Activated T-helper 1 cell treated with anti-CD3 and anti-CD28 coated beads, Interleukin-12 subunit alpha, Interleukin-12 subunit beta, Interleukin-2, Interleukin-4 antibody, amounts not matched to agents 30 ng/mL and 10 ng/mL and 1 ng/mL, durations not matched to agents 14 hours and 24 hours and 36 hours (primary cell): Measurements from ENCODE around the gene FCAMR. TPM values are rescaled to one million over a fixed set of nuclear protein-coding genes. Genes with fewer than 3 reads are reported as not detected.
A peak's percentile ranks its signal among the peaks of the same experiment; 100 is the strongest.
"Not testable (repeated sequence)": the region's sequence is repeated elsewhere in the genome, so short reads cannot be mapped to it uniquely, and the experiment has no call there.

Experiments used
- DNase-seq: peaks from one replicate; pipeline ENCODE4 v3.0.0; 2021; ENCODE audit warnings: low spot score
- H3K27ac Mint-ChIP-seq: one replicate; pipeline ENCODE4 v1.8.0; 2021; ENCODE audit warnings: mild to moderate bottlenecking, mixed read lengths
- H3K27me3 Mint-ChIP-seq: one replicate; pipeline ENCODE4 v1.8.0; 2022; ENCODE audit warnings: mild to moderate bottlenecking, moderate library complexity, mixed read lengths; ENCODE audit not compliant: insufficient read depth
- H3K36me3 Mint-ChIP-seq: one replicate; pipeline ENCODE4 v1.8.0; 2021; ENCODE audit warnings: low read depth, mixed read lengths
- H3K4me1 Mint-ChIP-seq: one replicate; pipeline ENCODE4 v1.8.0; 2021; ENCODE audit warnings: low read depth, mixed read lengths
- H3K4me3 Mint-ChIP-seq: one replicate; pipeline ENCODE4 v1.8.0; 2021; ENCODE audit warnings: mild to moderate bottlenecking, moderate library complexity, mixed read lengths
- H3K9me3 Mint-ChIP-seq: one replicate; pipeline ENCODE4 v1.8.0; 2021; ENCODE audit warnings: mixed read lengths
- intact Hi-C: fragments of 100-400 bp; cut with micrococcal nuclease; formaldehyde crosslinking; loops from one replicate; pipeline ENCODE4 v1.15.1; 2024
- total RNA-seq: library from RNA; stranded (reverse); gene quantifications from 2 replicates; pipeline ENCODE4 v1.2.3, GENCODE V29; 2022

Gene FCAMR
- total RNA-seq, 1 donor from 2014 or later, result not detected

DNA sequence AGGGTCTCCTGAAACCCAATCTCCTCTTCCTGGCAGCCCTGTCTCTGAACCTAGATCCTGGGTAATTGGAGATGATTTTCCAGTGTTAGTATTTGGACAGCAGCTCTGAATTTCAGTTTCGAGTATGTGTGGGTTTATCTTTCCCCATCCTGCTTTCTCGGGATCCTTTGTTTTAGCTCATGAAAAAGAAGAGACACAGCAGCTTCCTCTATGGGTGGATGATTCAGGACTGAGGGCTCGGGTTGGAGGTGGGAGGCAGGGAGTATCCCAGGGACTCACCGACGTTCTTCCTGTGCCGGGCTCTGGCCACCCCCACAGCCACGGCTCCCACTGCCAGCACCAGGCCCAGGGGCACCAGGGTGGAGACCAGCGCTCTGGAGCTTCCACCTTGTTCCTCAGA, 38.1 kb downstream of the FCAMR start:
- Mint-ChIP-seq H3K4me3 (no peak overlapping the region), H3K36me3 (no peaks in the 10 kb centered on the region), H3K27ac (no peak overlapping the region), H3K9me3 (no peaks in the 10 kb centered on the region), H3K4me1 (peaks cover 29% of the 10 kb centered on the region), H3K27me3 (no peaks in the 10 kb centered on the region)
- intact Hi-C loops, result no loop called here
- DNase-seq, result no peak

DNA sequence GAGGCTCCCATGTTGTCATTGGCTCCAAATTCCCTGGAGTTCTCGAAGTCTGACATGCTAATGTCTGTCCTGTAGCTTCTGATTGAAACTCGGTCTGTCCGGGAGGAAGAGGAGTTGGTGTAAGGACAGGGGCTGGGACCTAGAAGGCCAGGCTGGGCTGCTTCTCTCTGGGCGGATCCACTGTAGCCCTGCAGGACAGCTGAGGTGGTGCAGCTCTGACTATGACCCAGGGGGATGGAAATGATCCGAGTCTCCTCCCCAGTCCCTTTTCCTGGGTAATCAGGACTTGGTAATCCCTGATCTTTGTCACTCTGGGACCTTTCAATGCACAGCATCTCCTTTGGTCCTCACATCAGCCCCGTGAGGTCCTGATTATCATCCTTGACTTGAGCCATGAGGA, 38.6 kb downstream of the FCAMR start:
- no peak overlapping the region for H3K4me3 Mint-ChIP-seq
- H3K4me1 Mint-ChIP-seq, result peaks cover 29% of the 10 kb centered on the region
- H3K36me3 Mint-ChIP-seq, result no peaks in the 10 kb centered on the region
- H3K9me3 Mint-ChIP-seq, result no peaks in the 10 kb centered on the region
- H3K27ac Mint-ChIP-seq, result no peak overlapping the region
- DNase-seq, result no peak
- no peaks in the 10 kb centered on the region for H3K27me3 Mint-ChIP-seq
- intact Hi-C loops, result no loop called here

DNA sequence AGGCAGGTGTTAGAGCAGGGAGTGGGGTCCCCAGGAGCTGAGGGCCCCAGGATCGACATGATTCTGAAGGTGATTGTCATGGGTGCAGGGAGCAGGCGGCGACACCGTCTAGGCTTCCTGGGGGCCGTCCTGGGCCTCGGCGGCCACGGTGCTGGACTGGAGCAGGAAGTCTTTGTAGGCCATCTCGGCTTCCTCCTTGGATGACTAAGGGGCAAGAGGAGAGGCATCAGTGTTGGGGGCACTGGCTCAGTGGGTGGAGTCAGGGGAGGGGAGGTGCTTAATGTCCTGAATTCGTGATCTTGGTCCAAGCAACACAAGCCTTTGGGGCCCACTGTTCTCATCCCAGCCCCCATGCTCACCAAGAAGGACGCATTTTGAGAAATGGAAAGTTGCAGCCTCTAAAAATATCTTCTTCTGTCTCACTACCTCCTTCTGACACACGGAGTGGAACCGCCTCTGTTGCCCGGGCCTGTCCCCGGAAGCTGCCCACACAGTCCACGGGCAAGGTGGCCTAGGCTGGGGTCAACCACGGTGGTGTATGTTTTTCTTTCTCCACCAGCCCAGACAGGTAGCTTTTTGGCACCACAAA, 40.0 kb downstream of the FCAMR start:
- no peaks in the 10 kb centered on the region for H3K36me3 Mint-ChIP-seq
- peak overlapping the region; percentile 65 for H3K27ac Mint-ChIP-seq
- no peaks in the 10 kb centered on the region for H3K9me3 Mint-ChIP-seq
- peaks cover 29% of the 10 kb centered on the region for H3K4me1 Mint-ChIP-seq
- DNase-seq, result no peak
- peak overlapping the region; percentile 10 for H3K4me3 Mint-ChIP-seq
- H3K27me3 Mint-ChIP-seq, result no peaks in the 10 kb centered on the region
- intact Hi-C loops, result no loop called here

DNA sequence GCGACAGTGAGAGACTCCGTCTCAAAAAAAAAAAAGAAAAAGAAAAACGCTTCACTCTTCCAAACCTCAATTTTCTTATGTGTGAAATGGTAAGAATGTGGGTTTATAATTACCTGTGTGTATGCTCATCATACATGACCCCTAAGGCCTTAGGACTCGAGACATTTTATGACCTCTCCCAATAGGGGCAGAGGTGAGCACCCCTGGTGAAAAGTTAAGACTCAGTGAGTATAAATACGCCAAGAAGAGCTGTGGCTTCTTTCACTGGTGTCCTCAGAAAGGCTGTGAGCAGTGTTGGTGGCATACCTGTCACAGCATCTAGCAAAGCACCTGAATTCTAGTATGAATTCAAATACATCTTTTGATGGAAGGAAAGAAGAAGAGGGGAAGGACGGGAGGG, 40.7 kb downstream of the FCAMR start:
- Mint-ChIP-seq H3K4me1 (peaks cover 29% of the 10 kb centered on the region), H3K27me3 (no peaks in the 10 kb centered on the region), H3K9me3 (no peaks in the 10 kb centered on the region), H3K4me3 (no peak overlapping the region), H3K27ac (peak overlapping the region; percentile 50), H3K36me3 (no peaks in the 10 kb centered on the region)
- intact Hi-C loops, result loop anchor here (10.0 kb wide), 1 partner anchor 455 kb away; the partner anchor contains the start of gene IKBKE
- no peak for DNase-seq

DNA sequence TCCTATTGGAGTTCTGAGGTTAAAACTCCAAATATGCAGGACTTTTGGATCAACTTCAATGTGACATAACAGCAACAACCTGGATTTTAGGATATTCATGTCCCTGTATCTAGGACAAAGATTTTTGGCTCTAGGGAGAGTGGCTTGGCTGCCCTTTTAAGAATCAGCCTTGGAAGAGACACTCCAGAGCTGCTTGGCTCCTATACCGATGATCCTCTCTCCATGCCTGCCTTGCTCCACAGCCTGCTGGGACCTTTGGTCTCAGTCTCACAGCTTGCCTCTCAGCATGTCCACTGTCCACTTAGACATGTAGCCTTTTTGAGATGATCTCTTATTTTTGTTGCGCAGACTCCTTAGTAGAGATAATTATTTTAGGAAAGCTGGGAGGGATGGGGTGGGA, 44.0 kb downstream of the FCAMR start:
- H3K4me3 Mint-ChIP-seq, result no peak overlapping the region
- no peaks in the 10 kb centered on the region for H3K36me3 Mint-ChIP-seq
- H3K27me3 Mint-ChIP-seq, result no peaks in the 10 kb centered on the region
- H3K9me3 Mint-ChIP-seq, result no peaks in the 10 kb centered on the region
- intact Hi-C loops, result loop anchor here (10.0 kb wide), 1 partner anchor 451 kb away; the partner anchor contains the start of gene IKBKE
- H3K27ac Mint-ChIP-seq, result no peak overlapping the region
- peaks cover 19% of the 10 kb centered on the region for H3K4me1 Mint-ChIP-seq
- no peak for DNase-seq

DNA sequence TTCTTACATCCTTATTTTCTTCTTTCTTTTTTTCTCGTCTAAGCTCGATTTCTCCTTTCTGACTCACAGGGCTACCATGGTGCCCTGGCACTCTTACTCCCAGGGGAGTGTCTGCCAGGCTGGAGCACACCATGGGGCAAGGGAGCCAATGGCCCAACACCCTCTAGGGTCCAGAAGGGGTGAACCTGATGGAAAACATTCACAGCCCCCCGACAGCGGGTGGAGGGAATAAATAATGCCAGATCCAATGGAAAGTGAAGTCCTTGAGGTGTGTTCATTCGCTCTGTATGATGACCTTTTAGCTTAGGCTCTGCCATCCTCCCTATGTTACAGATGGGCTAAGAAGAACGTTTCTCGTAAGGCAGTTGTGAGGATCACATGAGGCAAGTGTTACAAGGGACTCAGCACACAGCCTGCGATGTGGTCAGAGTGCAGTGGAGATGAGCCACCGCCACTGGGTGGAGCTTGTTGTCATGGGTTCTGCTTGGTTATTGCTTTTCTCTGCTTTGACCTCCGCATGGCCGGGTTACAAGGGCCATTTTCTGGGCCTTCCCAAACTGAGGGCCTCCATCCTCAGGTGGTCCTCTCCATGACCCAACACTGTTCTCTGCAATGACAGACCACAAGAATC, 45.0 kb downstream of the FCAMR start:
- intact Hi-C loops, result loop anchor here (10.0 kb wide), 1 partner anchor 450 kb away; the partner anchor contains the start of gene IKBKE
- peaks cover 7% of the 10 kb centered on the region for H3K36me3 Mint-ChIP-seq
- H3K27ac Mint-ChIP-seq, result no peak overlapping the region
- no peaks in the 10 kb centered on the region for H3K9me3 Mint-ChIP-seq
- H3K4me1 Mint-ChIP-seq, result peaks cover 13% of the 10 kb centered on the region
- H3K4me3 Mint-ChIP-seq, result no peak overlapping the region
- peak; percentile 36 for DNase-seq
- no peaks in the 10 kb centered on the region for H3K27me3 Mint-ChIP-seq

DNA sequence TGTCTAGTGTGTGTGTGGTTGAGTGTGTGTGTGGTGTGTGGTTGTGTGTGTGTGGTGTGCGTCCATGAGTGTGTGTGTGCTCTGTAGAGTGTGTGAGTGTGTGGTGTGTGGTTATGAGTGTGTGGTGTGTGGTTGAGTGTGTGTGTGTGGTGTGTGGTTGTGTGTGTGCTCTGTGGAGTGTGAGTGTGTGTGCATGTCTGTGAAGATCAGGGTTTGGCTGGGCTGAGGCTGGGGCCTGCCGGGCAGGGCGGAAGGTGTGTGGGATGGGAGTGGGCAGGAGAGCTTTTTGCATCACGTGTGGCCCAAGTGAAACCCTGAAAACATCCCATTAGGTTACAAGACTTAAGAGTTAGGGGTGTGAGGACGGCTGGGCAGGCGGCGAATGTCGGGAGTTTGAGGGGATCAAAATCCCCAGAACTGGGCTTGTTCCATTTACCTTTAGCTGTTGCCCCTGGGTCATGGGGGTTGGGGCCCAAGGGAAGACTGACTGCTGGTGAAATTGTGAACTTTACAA, 45.6 kb downstream of the FCAMR start:
- H3K36me3 Mint-ChIP-seq, result peaks cover 10% of the 10 kb centered on the region
- peaks cover 8% of the 10 kb centered on the region for H3K4me1 Mint-ChIP-seq
- no peak for DNase-seq
- no peaks in the 10 kb centered on the region for H3K9me3 Mint-ChIP-seq
- H3K27ac Mint-ChIP-seq, result no peak overlapping the region
- H3K27me3 Mint-ChIP-seq, result no peaks in the 10 kb centered on the region
- intact Hi-C loops, result loop anchor here (5.0 to 10.0 kb wide), 4 partner anchors 398 to 578 kb away; partner anchors contain the start of genes CD55 and IKBKE
- no peak overlapping the region for H3K4me3 Mint-ChIP-seq

DNA sequence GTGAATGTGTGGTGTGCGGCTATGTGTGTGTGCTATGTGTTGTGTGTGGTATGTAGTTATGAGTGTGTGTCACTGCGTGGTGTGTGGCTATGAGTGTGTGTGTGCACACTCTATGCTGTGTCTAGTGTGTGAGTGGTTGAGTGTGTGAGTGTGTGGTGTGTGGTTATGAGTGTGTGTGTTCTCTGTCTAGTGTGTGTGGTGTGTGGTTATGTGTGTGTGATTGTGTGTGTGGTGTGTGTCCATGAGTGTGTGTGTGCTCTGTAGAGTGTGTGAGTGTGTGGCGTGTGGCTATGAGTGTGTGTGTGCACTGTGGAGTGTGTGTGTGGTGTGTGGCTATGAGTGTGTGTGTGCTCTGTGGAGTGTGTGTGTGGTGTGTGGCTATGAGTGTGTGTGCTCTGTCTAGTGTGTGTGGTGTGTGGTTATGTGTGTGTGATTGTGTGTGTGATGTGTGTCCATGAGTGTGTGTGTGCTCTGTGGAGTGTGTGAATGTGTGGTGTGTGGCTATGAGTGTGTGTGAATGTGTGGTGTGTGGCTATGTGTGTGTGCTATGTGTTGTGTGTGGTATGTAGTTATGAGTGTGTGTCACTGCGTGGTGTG, 46.2 kb downstream of the FCAMR start:
- H3K27ac Mint-ChIP-seq, H3K27me3 Mint-ChIP-seq: not testable (repeated sequence)

DNA sequence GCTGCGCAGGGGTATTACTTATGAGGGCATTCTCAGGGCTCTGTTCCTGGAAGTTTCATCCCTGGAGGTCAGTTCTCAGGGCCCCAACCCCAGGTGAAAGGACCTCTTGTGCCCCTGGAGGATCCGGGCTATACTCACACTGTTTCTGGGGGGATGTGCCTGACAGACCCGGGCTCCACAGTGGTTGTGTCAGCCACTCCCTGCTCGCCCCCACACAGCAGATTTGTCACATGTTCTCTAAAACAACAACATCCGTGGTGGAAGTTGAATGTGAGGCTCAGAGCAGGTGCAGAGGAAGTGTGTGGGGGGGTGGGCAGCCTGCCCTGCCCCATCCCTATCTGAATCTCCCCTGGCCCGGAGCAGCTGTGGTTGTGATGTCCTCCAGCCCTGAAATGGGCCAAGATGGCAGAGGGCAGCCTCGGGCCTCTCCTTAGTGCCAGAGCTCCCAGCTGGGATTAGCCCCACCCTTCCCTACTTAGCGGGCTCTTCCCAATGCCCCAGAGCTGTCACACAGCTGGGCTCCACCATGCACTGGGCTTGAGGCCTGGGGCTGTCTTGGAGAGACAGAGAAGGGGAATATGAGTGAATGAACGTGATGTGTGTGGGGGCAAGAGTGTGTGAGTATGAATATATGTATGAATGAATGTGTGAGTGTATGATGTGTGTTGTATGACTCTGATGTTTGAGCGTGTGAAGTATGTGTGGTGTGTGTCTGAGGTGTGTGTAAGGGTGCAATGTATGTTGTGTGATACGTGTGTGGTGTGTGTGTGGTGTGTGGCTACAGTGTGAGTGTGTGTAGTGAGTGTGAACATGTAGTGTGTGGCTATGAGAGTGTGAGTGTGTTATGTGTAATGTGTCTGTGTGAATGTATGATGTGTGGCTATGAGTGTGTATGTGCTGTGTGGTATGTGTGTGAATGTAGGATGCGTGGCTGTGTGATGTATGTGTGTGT, 47.0 kb downstream of the FCAMR start:
- Mint-ChIP-seq H3K9me3 (no peaks in the 10 kb centered on the region), H3K27ac (no peak overlapping the region), H3K27me3 (no peaks in the 10 kb centered on the region), H3K4me3 (no peak overlapping the region), H3K4me1 (peaks cover 8% of the 10 kb centered on the region), H3K36me3 (peaks cover 11% of the 10 kb centered on the region)
- DNase-seq, result peak; percentile 59
- intact Hi-C loops, result loop anchor here (2.0 to 10.0 kb wide), 6 partner anchors 18 to 579 kb away; partner anchors contain the start of genes CD55, DYRK3 and IKBKE

More for the DNA sequence above, 46.2 kb downstream of the FCAMR start:
- not testable (repeated sequence) for H3K9me3 Mint-ChIP-seq, DNase-seq, H3K4me3 Mint-ChIP-seq, H3K4me1 Mint-ChIP-seq
- intact Hi-C loops, result loop anchor here (2.0 to 10.0 kb wide), 6 partner anchors 19 to 578 kb away; partner anchors contain the start of genes CD55, DYRK3 and IKBKE
- peaks cover 10% of the 10 kb centered on the region for H3K36me3 Mint-ChIP-seq

DNA sequence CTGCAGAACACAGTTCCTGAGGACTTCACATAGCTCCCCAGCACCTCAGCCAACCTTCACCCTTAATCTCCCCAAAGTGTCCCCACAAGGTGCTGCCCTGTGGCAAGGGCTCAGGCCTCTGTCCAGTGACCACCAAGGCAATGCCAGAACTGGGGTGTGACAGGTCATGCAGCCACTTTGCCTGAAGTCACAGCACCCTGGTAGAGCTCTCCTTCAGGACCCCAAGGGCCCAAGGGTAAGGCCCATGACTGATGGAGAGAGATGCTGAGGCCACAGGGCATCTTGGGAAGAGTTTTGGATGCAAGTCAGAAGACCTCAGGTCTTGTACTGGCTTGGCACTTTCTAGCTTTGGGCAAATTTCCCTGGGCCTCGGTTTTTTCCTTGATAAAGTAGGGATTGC, 47.7 kb downstream of the FCAMR start:
- Mint-ChIP-seq H3K4me3 (no peak overlapping the region), H3K36me3 (peaks cover 17% of the 10 kb centered on the region), H3K9me3 (no peaks in the 10 kb centered on the region), H3K4me1 (peaks cover 14% of the 10 kb centered on the region), H3K27me3 (no peaks in the 10 kb centered on the region), H3K27ac (no peak overlapping the region)
- intact Hi-C loops, result loop anchor here (2.0 to 10.0 kb wide), 6 partner anchors 18 to 580 kb away; partner anchors contain the start of genes CD55, DYRK3 and IKBKE
- no peak for DNase-seq

DNA sequence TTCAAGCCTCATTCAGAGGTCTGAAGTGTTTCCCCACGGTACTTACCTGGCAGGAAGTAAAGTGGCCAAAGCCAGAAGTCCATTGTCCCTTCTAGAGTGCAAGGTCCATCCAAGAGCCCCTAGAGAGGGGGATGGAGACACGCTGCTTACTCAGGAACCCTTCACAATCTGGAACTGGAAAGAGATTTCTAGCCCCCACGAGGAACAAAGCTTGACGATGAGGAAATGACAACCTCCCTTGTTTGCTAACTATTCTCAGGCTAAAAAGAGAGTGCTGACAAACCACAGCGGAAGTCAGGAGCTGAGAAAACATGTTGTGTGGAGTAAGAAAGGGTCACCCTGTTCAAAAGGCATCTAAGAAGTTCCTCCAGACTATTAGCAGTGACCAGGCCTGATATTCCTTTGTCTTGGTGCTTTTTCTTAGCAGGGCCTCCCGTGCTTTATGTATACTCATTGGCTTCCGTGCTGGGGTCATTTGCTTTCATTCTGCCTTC, 48.4 kb downstream of the FCAMR start, which contains the start of gene FCMR:
TSS of gene FCMR (minus strand) at position 170 of the 494 bp plus-strand sequence. CDS start at position 83, 87 bp downstream.
- no peak within 1 kb of the TSS for H3K27ac Mint-ChIP-seq
- H3K36me3 Mint-ChIP-seq, result peaks cover 23% of the 10 kb centered on the region
- no peaks in the 10 kb centered on the region for H3K27me3 Mint-ChIP-seq
- peak; percentile 54 for DNase-seq
- H3K4me1 Mint-ChIP-seq, result peaks cover 17% of the 10 kb centered on the region
- intact Hi-C loops, result loop anchor here (2.0 to 10.0 kb wide), 6 partner anchors 17 to 580 kb away; partner anchors contain the start of genes CD55, DYRK3 and IKBKE
- H3K4me3 Mint-ChIP-seq, result no peak within 1 kb of the TSS
- H3K9me3 Mint-ChIP-seq, result no peaks in the 10 kb centered on the region

DNA sequence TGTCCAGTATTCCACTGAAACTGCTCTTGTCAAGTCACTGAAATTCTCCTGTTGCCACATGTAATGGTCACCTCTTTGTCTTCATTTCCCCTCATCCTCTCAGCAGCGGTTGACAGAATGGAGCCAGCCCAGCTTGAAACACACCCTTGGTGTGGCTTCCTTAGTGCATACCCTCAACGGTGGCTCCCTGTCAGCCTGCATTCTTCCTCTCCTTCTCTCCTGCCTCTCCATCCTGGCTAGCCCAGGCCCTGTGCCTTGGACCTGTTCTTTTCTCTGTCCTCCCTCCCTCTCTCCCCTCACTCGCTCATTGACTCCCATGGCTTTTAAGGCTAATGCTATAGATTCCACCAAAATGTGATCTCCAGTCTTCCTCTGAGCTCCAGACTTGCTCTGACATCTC, 52.2 kb downstream of the FCAMR start:
- DNase-seq, result no peak
- Mint-ChIP-seq H3K27ac (no peak overlapping the region), H3K36me3 (peaks cover 53% of the 10 kb centered on the region), H3K4me1 (peaks cover 41% of the 10 kb centered on the region), H3K9me3 (no peaks in the 10 kb centered on the region), H3K27me3 (no peaks in the 10 kb centered on the region), H3K4me3 (peak overlapping the region; percentile 2)
- intact Hi-C loops, result no loop called here
